Activated naive CD8-positive, alpha-beta T cell (primary cell): Measurements from ENCODE around the gene CFAP74.
A peak's percentile ranks its signal among the peaks of the same experiment; 100 is the strongest.

Experiments
- H3K27ac Mint-ChIP-seq: one replicate; pipeline ENCODE4 v1.8.0; 2021; ENCODE audit warnings: mixed read lengths
- H3K27me3 Mint-ChIP-seq: one replicate; pipeline ENCODE4 v1.8.0; 2021; ENCODE audit warnings: mixed read lengths
- H3K36me3 Mint-ChIP-seq: one replicate; pipeline ENCODE4 v1.8.0; 2021; ENCODE audit warnings: mixed read lengths
- H3K4me1 Mint-ChIP-seq: one replicate; pipeline ENCODE4 v1.8.0; 2021; ENCODE audit warnings: low read depth, mixed read lengths
- H3K4me3 Mint-ChIP-seq: one replicate; pipeline ENCODE4 v1.8.0; 2021; ENCODE audit warnings: mild to moderate bottlenecking, mixed read lengths
- H3K9me3 Mint-ChIP-seq: one replicate; pipeline ENCODE4 v1.8.0; 2021; ENCODE audit warnings: low read depth, mixed read lengths

Gene CFAP74

GRCh38 chr1:1880617-1881312 is 122.8 kb downstream of the CFAP74 start:
- Mint-ChIP-seq H3K36me3 (peaks cover 7% of the 10 kb centered on the region), H3K27ac (peak overlapping the region; percentile 29), H3K9me3 (no peaks in the 10 kb centered on the region), H3K27me3 (no peaks in the 10 kb centered on the region), H3K4me1 (peaks cover 74% of the 10 kb centered on the region), H3K4me3 (no peak overlapping the region)

GRCh38 chr1:1879942-1880341 is 123.6 kb downstream of the CFAP74 start:
- Mint-ChIP-seq H3K27ac (no peak overlapping the region), H3K36me3 (peaks cover 9% of the 10 kb centered on the region), H3K27me3 (no peaks in the 10 kb centered on the region), H3K4me1 (peaks cover 82% of the 10 kb centered on the region), H3K4me3 (no peak overlapping the region), H3K9me3 (no peaks in the 10 kb centered on the region)

DNA sequence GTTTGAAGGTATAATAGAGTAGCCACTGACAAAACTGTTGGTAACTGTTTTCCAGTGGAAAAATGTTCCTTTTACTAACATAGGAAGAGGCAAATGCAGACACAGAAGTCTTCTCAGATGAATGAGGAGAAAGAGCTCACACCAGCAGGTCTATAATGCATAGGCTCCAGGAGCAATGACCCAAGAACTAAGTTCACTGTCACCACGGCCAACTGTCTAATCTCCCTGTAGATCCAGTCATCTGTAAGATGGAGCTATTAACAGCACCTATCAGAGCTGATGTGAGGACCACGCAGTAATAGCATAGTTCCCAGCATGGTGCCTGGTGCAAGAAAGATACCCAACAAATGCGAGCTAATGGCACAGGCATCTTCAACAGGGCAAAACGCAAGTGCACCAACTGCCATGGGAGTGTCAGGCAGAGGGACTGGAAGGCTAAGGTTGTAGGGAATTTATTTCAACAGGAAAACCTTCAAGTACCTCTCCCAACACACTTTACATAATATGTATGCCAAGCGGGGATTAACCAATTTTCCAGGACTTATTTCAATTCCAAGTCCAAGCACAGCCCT is 125.6 kb downstream of the CFAP74 start:
- peak overlapping the region; percentile 3 for H3K4me3 Mint-ChIP-seq
- H3K36me3 Mint-ChIP-seq: peaks cover 9% of the 10 kb centered on the region
- H3K4me1 Mint-ChIP-seq: peaks cover 76% of the 10 kb centered on the region
- peak overlapping the region; percentile 25 for H3K27ac Mint-ChIP-seq
- no peaks in the 10 kb centered on the region for H3K27me3 Mint-ChIP-seq
- H3K9me3 Mint-ChIP-seq: no peaks in the 10 kb centered on the region

DNA sequence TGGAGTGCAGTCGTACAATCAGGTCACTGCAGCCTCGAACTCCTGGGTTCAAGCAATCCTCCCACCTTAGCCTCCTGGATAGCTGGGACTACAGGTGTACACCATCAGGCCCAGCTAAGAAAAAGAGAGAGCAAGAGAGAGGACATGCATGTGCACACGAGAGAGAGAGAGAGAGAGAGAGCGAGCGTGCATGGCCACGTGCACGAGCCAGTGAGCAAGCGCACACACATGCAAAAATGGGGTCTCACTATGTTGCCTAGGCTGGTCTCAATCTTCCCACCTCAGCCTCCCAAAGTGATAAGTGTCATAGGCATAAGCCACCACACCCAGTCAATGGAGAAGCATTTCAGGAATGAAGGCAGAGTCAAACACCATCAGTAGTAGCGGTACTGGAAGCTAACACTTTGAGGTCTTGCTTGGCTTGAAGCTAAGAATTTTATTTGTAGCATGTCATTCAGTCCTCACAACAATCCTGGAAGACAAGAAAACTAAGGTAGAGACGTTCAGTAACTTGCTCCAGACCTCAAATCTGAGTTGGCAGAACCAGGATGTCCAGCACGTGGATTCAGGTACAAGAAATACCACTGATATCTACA is 127.2 kb downstream of the CFAP74 start:
- Mint-ChIP-seq H3K27ac (peak overlapping the region; percentile 91), H3K9me3 (no peaks in the 10 kb centered on the region), H3K4me3 (peak overlapping the region; percentile 64), H3K36me3 (peaks cover 11% of the 10 kb centered on the region), H3K4me1 (peaks cover 78% of the 10 kb centered on the region), H3K27me3 (no peaks in the 10 kb centered on the region)

- H3K27me3 Mint-ChIP-seq: no peaks in the 10 kb centered on the region
- H3K4me3 Mint-ChIP-seq: peak overlapping the region; percentile 64
- peak overlapping the region; percentile 91 for H3K27ac Mint-ChIP-seq
- H3K4me1 Mint-ChIP-seq: peaks cover 78% of the 10 kb centered on the region
- H3K9me3 Mint-ChIP-seq: no peaks in the 10 kb centered on the region
- H3K36me3 Mint-ChIP-seq: peaks cover 11% of the 10 kb centered on the region
Measured at GRCh38 chr1:1875932-1876331, 127.7 kb downstream of the CFAP74 start.

GRCh38 chr1:1874901-1875300 is 128.7 kb downstream of the CFAP74 start:
- Mint-ChIP-seq H3K36me3 (peaks cover 11% of the 10 kb centered on the region), H3K4me1 (peaks cover 79% of the 10 kb centered on the region), H3K27me3 (no peaks in the 10 kb centered on the region), H3K4me3 (no peak overlapping the region), H3K27ac (no peak overlapping the region), H3K9me3 (no peaks in the 10 kb centered on the region)

DNA sequence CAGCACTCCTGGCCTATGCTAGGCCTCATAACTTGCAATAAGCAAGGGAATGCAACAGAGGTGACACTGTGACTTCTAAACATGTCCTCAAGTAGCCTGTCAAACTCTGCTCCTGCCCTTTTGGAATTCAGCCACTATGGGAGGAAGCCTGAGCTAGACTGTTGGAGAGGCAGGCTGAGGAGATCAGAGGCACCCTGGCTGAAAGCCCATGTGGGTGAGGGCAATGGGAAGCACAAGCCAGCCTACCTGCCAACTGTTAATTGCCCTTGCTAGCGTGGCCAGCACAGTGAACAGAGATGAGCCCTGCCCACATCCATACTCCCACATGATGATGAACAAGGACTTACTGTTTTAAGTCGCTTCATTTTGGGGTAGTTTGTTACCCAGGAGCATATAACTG is 130.4 kb downstream of the CFAP74 start:
- Mint-ChIP-seq H3K4me3 (peak overlapping the region; percentile 23), H3K27ac (no peak overlapping the region), H3K9me3 (no peaks in the 10 kb centered on the region), H3K27me3 (no peaks in the 10 kb centered on the region), H3K36me3 (peaks cover 6% of the 10 kb centered on the region), H3K4me1 (peaks cover 73% of the 10 kb centered on the region)

- Mint-ChIP-seq H3K9me3 (no peaks in the 10 kb centered on the region), H3K36me3 (peaks cover 6% of the 10 kb centered on the region), H3K27ac (peak overlapping the region; percentile 64), H3K4me1 (peaks cover 69% of the 10 kb centered on the region), H3K4me3 (no peak overlapping the region), H3K27me3 (no peaks in the 10 kb centered on the region)
Measured at GRCh38 chr1:1872329-1872994, 131.1 kb downstream of the CFAP74 start.
